Parathyroid adenoma (tissue), 2 donors: Measurements from ENCODE around the gene KIF5A.

Source experiments
- H2AFZ ChIP-seq: fragments of 300-600 bp; sonication (generic); one replicate; pipeline ENCODE4 v1.7.0; 2017; ENCODE audit warnings: antibody characterized with exemption, mild to moderate bottlenecking
- H3K27ac ChIP-seq: fragments of 300-600 bp; sonication (generic); one replicate; pipeline ENCODE4 v1.7.0; 2017
- H3K27me3 ChIP-seq: fragments of 300-600 bp; sonication (generic); one replicate; pipeline ENCODE4 v1.7.0; 2017; ENCODE audit warnings: low read length; ENCODE audit not compliant: control insufficient read depth, insufficient read depth
- H3K36me3 ChIP-seq: fragments of 300-600 bp; sonication (generic); one replicate; pipeline ENCODE4 v1.7.0; 2017; ENCODE audit warnings: low read length; ENCODE audit not compliant: control insufficient read depth, insufficient read depth
- H3K4me1 ChIP-seq: fragments of 300-600 bp; sonication (generic); one replicate; pipeline ENCODE4 v1.7.0; 2017; ENCODE audit warnings: control low read depth
- H3K4me2 ChIP-seq: fragments of 300-600 bp; sonication (generic); one replicate; pipeline ENCODE4 v1.7.0; 2017; ENCODE audit warnings: low read length
- H3K4me3 ChIP-seq: fragments of 300-600 bp; sonication (generic); one replicate; pipeline ENCODE4 v1.7.0; 2017; ENCODE audit warnings: low read depth, low read length
- H3K79me2 ChIP-seq: fragments of 300-600 bp; sonication (generic); one replicate; pipeline ENCODE4 v1.7.0; 2017; ENCODE audit warnings: control low read depth
- H3K9ac ChIP-seq: fragments of 300-600 bp; sonication (generic); one replicate; pipeline ENCODE4 v1.7.0; 2017; ENCODE audit warnings: mild to moderate bottlenecking
- H3K9me3 ChIP-seq: fragments of 300-600 bp; sonication (generic); one replicate; pipeline ENCODE4 v1.7.0; 2017; ENCODE audit warnings: low read length; ENCODE audit not compliant: control insufficient read depth
- TF ChIP-seq, protein P1 (sequence below): fragments of 300-600 bp; sonication (generic); IDR thresholded peaks from one replicate; pipeline ENCODE4 v1.7.0; 2017; ENCODE audit warnings: antibody characterized with exemption, mild to moderate bottlenecking
- donor health status: primary hyperparathyroidism.

KIF5A gene

DNA sequence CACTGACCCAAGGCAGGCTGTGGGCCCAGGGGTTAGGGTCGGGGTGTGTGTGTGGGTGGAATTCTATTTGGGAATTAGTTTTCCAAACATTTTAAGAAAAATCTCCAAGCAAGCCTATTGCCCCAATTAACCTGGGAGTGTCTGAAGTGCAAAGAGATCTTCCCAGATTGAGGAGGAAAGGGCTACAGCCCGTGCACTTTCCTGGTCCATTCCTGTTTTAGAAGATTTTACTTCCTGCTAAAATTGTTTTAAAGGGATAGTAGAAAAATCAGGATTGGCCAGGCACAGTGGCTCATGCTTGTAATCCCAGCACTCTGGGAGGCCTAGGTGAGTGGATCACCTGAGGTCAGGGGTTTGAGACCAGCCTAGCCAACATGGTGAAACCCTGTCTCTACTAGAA, 8.1 kb upstream of the KIF5A start:
- Histone ChIP-seq H2AFZ (no peak overlapping the region), H3K4me1 (peaks cover 9% of the 10 kb centered on the region), H3K4me3 (no peak overlapping the region), H3K79me2 (peaks cover 13% of the 10 kb centered on the region), H3K9ac (no peak overlapping the region), H3K27me3 (no peaks in the 10 kb centered on the region), H3K27ac (no peak overlapping the region), H3K36me3 (no peaks in the 10 kb centered on the region), H3K4me2 (no peak overlapping the region), H3K9me3 (no peaks in the 10 kb centered on the region)
- TF ChIP-seq, protein P1, sequence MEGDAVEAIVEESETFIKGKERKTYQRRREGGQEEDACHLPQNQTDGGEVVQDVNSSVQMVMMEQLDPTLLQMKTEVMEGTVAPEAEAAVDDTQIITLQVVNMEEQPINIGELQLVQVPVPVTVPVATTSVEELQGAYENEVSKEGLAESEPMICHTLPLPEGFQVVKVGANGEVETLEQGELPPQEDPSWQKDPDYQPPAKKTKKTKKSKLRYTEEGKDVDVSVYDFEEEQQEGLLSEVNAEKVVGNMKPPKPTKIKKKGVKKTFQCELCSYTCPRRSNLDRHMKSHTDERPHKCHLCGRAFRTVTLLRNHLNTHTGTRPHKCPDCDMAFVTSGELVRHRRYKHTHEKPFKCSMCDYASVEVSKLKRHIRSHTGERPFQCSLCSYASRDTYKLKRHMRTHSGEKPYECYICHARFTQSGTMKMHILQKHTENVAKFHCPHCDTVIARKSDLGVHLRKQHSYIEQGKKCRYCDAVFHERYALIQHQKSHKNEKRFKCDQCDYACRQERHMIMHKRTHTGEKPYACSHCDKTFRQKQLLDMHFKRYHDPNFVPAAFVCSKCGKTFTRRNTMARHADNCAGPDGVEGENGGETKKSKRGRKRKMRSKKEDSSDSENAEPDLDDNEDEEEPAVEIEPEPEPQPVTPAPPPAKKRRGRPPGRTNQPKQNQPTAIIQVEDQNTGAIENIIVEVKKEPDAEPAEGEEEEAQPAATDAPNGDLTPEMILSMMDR, result no peak

GRCh38 chr12:57543581-57543980, 6.3 kb upstream of the KIF5A start:
- TF ChIP-seq, protein P1, result no peak
- H3K9ac ChIP-seq, result no peak overlapping the region

GRCh38 chr12:57545809-57546437, 3.9 kb upstream of the KIF5A start:
- H2AFZ ChIP-seq, result peak overlapping the region; percentile 81
- peak overlapping the region; percentile 75 for H3K9ac ChIP-seq
- H3K9me3 ChIP-seq, result no peaks in the 10 kb centered on the region
- TF ChIP-seq, protein P1, result no peak
- H3K4me2 ChIP-seq, result peak overlapping the region; percentile 93
- peaks cover 19% of the 10 kb centered on the region for H3K79me2 ChIP-seq
- no peaks in the 10 kb centered on the region for H3K27me3 ChIP-seq
- H3K4me1 ChIP-seq, result peaks cover 13% of the 10 kb centered on the region
- H3K36me3 ChIP-seq, result no peaks in the 10 kb centered on the region
- H3K27ac ChIP-seq, result peak overlapping the region; percentile 67
- H3K4me3 ChIP-seq, result peak overlapping the region; percentile 100

More at GRCh38 chr12:57543581-57543980, 6.3 kb upstream of the KIF5A start:
- no peak overlapping the region for H3K27ac ChIP-seq
- no peak overlapping the region for H3K4me2 ChIP-seq
- H3K27me3 ChIP-seq, result no peaks in the 10 kb centered on the region
- H3K79me2 ChIP-seq, result peaks cover 17% of the 10 kb centered on the region
- no peak overlapping the region for H2AFZ ChIP-seq
- H3K4me3 ChIP-seq, result no peak overlapping the region
- no peaks in the 10 kb centered on the region for H3K36me3 ChIP-seq
- peaks cover 9% of the 10 kb centered on the region for H3K4me1 ChIP-seq
- H3K9me3 ChIP-seq, result no peaks in the 10 kb centered on the region

DNA sequence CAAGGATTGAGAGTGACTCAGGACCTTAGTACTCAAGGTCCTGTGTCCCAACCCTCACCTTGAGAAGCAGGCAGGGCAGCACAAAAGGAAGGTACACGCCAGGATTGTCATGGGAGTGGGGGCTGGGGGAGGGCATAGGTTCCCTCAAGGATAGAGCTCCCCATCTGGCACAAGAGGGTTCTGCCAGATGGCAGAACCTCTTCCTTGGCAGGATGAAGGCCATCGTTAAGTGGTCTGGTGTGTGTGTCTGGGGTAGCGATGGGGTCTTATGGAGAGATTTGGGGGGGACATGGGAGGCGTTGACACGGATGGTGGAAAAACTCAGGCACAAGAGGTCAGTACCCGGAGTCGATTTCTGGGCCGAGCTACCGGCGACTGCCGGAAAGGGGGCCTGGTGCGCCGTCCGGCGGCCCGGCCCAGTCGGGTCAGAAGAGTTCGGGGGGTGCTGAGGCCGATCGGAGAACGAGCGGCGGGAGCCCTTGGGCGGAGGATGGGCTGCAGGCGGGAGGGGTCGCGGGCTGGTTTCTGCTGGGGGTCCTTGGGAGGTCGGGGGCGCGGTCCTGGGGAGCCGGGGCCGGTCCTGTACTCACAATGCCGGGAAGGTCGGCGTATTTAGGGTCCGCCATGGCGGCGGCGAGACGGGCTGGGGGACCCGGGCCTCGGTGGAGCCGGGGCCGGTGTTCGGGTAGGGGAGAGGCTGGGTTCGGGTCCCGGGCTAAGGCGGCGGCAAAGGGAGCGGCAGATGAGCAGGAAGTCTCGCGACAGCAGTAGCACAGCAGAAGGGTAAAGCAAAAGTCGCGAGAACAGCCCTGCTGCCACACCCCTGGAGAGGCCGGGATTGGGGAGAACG, 3.2 kb upstream of the KIF5A start, which contains the start of gene DCTN2:
DCTN2 (minus strand) TSS at position 755 of the 850 bp plus-strand sequence; CDS start at position 626, 129 bp downstream.
- peak within 1 kb of the TSS; percentile 100 for H3K4me3 ChIP-seq
- H3K4me2 ChIP-seq, result peak within 1 kb of the TSS; percentile 93
- peak within 1 kb of the TSS; percentile 81 for H2AFZ ChIP-seq
- peaks cover 19% of the 10 kb centered on the region for H3K79me2 ChIP-seq
- H3K27me3 ChIP-seq, result no peaks in the 10 kb centered on the region
- no peaks in the 10 kb centered on the region for H3K9me3 ChIP-seq
- TF ChIP-seq, protein P1, result no peak
- peak within 1 kb of the TSS; percentile 67 for H3K27ac ChIP-seq
- peaks cover 13% of the 10 kb centered on the region for H3K4me1 ChIP-seq
- no peaks in the 10 kb centered on the region for H3K36me3 ChIP-seq
- peak within 1 kb of the TSS; percentile 75 for H3K9ac ChIP-seq
